Endothelial cell of umbilical vein (primary cell): Measurements from ENCODE around the gene ZNF362. TPM values are rescaled to one million over a fixed set of nuclear protein-coding genes. Genes with fewer than 3 reads are reported as not detected.

ENCODE experiments used
- BruUV-seq: library from RNA; stranded (reverse); fragments of 400-500 nt; replicated peaks from 2 replicates; lab custom pipeline; 2021; lab: Mats Ljungman, UMichigan
- CTCF ChIA-PET: fragments of 300-600, 350-600 bp; sonication (Branson Sonifier 250); formaldehyde crosslinking; loops from one replicate; lab custom pipeline; 2021; ENCODE audit warnings: antibody characterized with exemption, inconsistent platforms; lab: Charles Lee
- POLR2A ChIA-PET: fragments of 300-600, 350-600 bp; sonication (Branson Sonifier 250); formaldehyde crosslinking; loops from one replicate; lab custom pipeline; 2021; ENCODE audit warnings: antibody characterized with exemption, inconsistent platforms; lab: Charles Lee
- DNase-seq: peaks from one replicate; pipeline ENCODE4 v3.0.0-alpha.2; 2011; ENCODE audit warnings: low read depth, low spot score
- FAIRE-seq: peaks from 2 replicates; lab custom pipeline; 2011; peaks lifted over from hg19 to GRCh38; lab: Jason Lieb, UNC
- H2AFZ ChIP-seq: 2 replicates; pipeline ENCODE4 v1.6.0; 2012; ENCODE audit warnings: low read depth, low read length, control low read depth, inconsistent platforms
- H3K27ac ChIP-seq: 2 replicates; pipeline ENCODE4 v1.5.1; 2011; ENCODE audit warnings: low read depth, mild to moderate bottlenecking, control low read depth, low read length, moderate library complexity; ENCODE audit not compliant: insufficient read depth
- H3K27me3 ChIP-seq, 2 experiments: 2 replicates each; pipeline versions ENCODE4 v1.6.0 to v1.6.1; 2011; ENCODE audit warnings: low read length in 2 of 2, mixed read lengths in 1 of 2; ENCODE audit not compliant: control insufficient read depth in 2 of 2, insufficient read depth in 2 of 2
- H3K36me3 ChIP-seq, 2 experiments: 2 replicates in 1 of 2; 3 replicates in 1 of 2; pipeline ENCODE4 v1.5.1; 2011; ENCODE audit warnings: low read length in 2 of 2, mild to moderate bottlenecking in 1 of 2, moderate library complexity in 1 of 2; ENCODE audit not compliant: control insufficient read depth in 2 of 2, insufficient read depth in 2 of 2; ENCODE audit errors: extremely low read depth in 1 of 2
- H3K4me1 ChIP-seq: 3 replicates; pipeline ENCODE4 v1.5.1; 2011; ENCODE audit warnings: mild to moderate bottlenecking, low read length; ENCODE audit not compliant: control insufficient read depth, insufficient read depth; ENCODE audit errors: extremely low read depth
- H3K4me2 ChIP-seq: 2 replicates; pipeline ENCODE4 v1.6.1; 2011; ENCODE audit warnings: low read length, control low read depth, mixed read lengths; ENCODE audit not compliant: insufficient read depth
- H3K4me3 ChIP-seq, 3 experiments: fragments of 200-600 bp in 1 of 3; sonication (generic), shearing (Covaris generic) in 1 of 3; replicated peaks in 1 of 3; 2 replicates each; pipeline ENCODE4 v1.5.1; 2011 to 2016; ENCODE audit warnings: control low read depth in 3 of 3, low read length in 3 of 3, mild to moderate bottlenecking in 2 of 3, inconsistent platforms in 1 of 3, low read depth in 1 of 3, moderate library complexity in 1 of 3; ENCODE audit not compliant: insufficient read depth in 1 of 3
- H3K79me2 ChIP-seq: 2 replicates; pipeline ENCODE4 v1.6.0; 2012; ENCODE audit warnings: low read length, inconsistent platforms; ENCODE audit not compliant: control insufficient read depth, insufficient read depth
- H3K9ac ChIP-seq: replicated peaks from 2 replicates; pipeline ENCODE3; 2011; ENCODE audit warnings: low read length, control low read depth; ENCODE audit not compliant: insufficient read depth; ENCODE audit errors: extremely low read depth
- H3K9me1 ChIP-seq: replicated peaks from 3 replicates; pipeline ENCODE4 v1.6.0; 2011; ENCODE audit warnings: mild to moderate bottlenecking, low read length; ENCODE audit not compliant: control insufficient read depth, insufficient read depth; ENCODE audit errors: extremely low read depth
- H3K9me3 ChIP-seq: replicated peaks from 2 replicates; pipeline ENCODE4 v1.5.1; 2012; ENCODE audit warnings: low read length, inconsistent platforms; ENCODE audit not compliant: control insufficient read depth, insufficient read depth
- H4K20me1 ChIP-seq: replicated peaks from 2 replicates; pipeline ENCODE3; 2011; ENCODE audit warnings: mild to moderate bottlenecking, low read length; ENCODE audit not compliant: control insufficient read depth, insufficient read depth; ENCODE audit errors: extremely low read depth
- EZH2 ChIP-seq: IDR thresholded peaks from 2 replicates; pipeline ENCODE4 v1.6.1; 2012; ENCODE audit warnings: borderline replicate concordance, low read depth, mild to moderate bottlenecking, moderate library complexity, low read length, inconsistent platforms; ENCODE audit not compliant: severe bottlenecking
- FOS ChIP-seq: IDR thresholded peaks from 2 replicates; pipeline ENCODE4 v1.6.1; 2011; ENCODE audit warnings: mild to moderate bottlenecking, low read length, moderate library complexity, borderline replicate concordance; ENCODE audit not compliant: insufficient read depth
- JUN ChIP-seq: IDR thresholded peaks from 2 replicates; pipeline ENCODE4 v1.6.1; 2011; ENCODE audit warnings: borderline replicate concordance, low read depth; ENCODE audit not compliant: insufficient read length, insufficient read depth
- POLR2A ChIP-seq: IDR thresholded peaks from 2 replicates; pipeline ENCODE4 v1.6.1; 2012; ENCODE audit warnings: low read depth, mild to moderate bottlenecking, control low read depth, low read length
- dilution Hi-C: fragments of 300-500 bp; cut with MboI; formaldehyde crosslinking; loops from one replicate; pipeline ENCODE4 v1.15.0; 2019; ENCODE audit warnings: low sequenced_read_pairs; ENCODE audit not compliant: extremely low pct_ligation_motif_present
- intact Hi-C: fragments of 100-400 bp; cut with micrococcal nuclease; formaldehyde crosslinking; loops from one replicate; pipeline ENCODE4 v1.10.0; 2022
- polyA plus RNA-seq, 4 experiments: library from polyadenylated mRNA; depleted of rRNA in 3 of 4; stranded (reverse) in 3 of 4; unstranded in 1 of 4; fragments of >200 nt; gene quantifications; 2 replicates each; pipeline versions ENCODE4 v1.2.1 to v1.2.3, GENCODE V29; 2011 to 2012; ENCODE audit warnings: missing spikeins in 1 of 4
- total RNA-seq: library from RNA; stranded (reverse); gene quantifications from 2 replicates; pipeline ENCODE4 v1.2.3, GENCODE V29; 2021

ZNF362 gene
- total and polyA plus RNA-seq, 2 donors (not counting 3 experiments of a cell fraction or from before 2014, with no cell fraction given) = 28.4 to 35.3 TPM

GRCh38 chr1:33305816-33306652, 49.7 kb downstream of the ZNF362 start:
- Histone ChIP-seq H3K79me2 (no peaks in the 10 kb centered on the region), H4K20me1 (no peaks in the 10 kb centered on the region), H3K27ac (no peak overlapping the region), H2AFZ (peak overlapping the region; percentile 96), H3K4me1 (peaks cover 2% of the 10 kb centered on the region), H3K36me3 (no peaks in the 10 kb centered on the region), H3K4me2 (peak overlapping the region; percentile 35), H3K9ac (no peak overlapping the region), H3K9me3 (no peaks in the 10 kb centered on the region), H3K4me3 (no peak overlapping the region), H3K9me1 (no peaks in the 10 kb centered on the region), H3K27me3 (peaks cover 0 to 9% of the 10 kb centered on the region in 2 experiments)
- FAIRE-seq = no peak
- CTCF ChIA-PET = interaction anchor here (1.6 to 2.3 kb wide), 2 partner anchors 10 to 15 kb away, joined by 5 to 16 read pairs; partner anchors contain the start of gene A3GALT2
- no TSS peak for BruUV-seq
- TF ChIP-seq POLR2A (no peak), EZH2 (no peak)
- dilution Hi-C loops = no loop called here
- intact Hi-C loops = no loop called here
- no peak for DNase-seq
- POLR2A ChIA-PET = no interaction called here

- intact Hi-C loops = no loop called here
- Histone ChIP-seq H3K27ac (no peak overlapping the region), H4K20me1 (no peaks in the 10 kb centered on the region), H2AFZ (peak overlapping the region; percentile 96), H3K9ac (no peak overlapping the region), H3K4me2 (peak overlapping the region; percentile 35), H3K9me1 (no peaks in the 10 kb centered on the region), H3K27me3 (peaks cover 0 to 9% of the 10 kb centered on the region in 2 experiments), H3K36me3 (no peaks in the 10 kb centered on the region), H3K4me1 (peaks cover 2% of the 10 kb centered on the region), H3K9me3 (no peaks in the 10 kb centered on the region), H3K4me3 (peak overlapping the region in 1 of 3 experiments; percentile 15), H3K79me2 (no peaks in the 10 kb centered on the region)
- FAIRE-seq (no peak), DNase-seq (peak; percentile 38)
- dilution Hi-C loops = no loop called here
- POLR2A ChIA-PET = no interaction called here
- TF ChIP-seq JUN (no peak), FOS (no peak), POLR2A (no peak)
- no TSS peak for BruUV-seq
- CTCF ChIA-PET = interaction anchor here (2.3 kb wide), 1 partner anchor 11 kb away, joined by 16 read pairs; no protein-coding TSS in a partner anchor
Measured at GRCh38 chr1:33306653-33307493, 50.6 kb downstream of the ZNF362 start.
